Measurements from ENCODE around the gene DUSP6. TPM values are rescaled to one million over a fixed set of nuclear protein-coding genes. Genes with fewer than 3 reads are reported as not detected.

Gene DUSP6
- total and polyA plus RNA-seq, 2 donors (not counting 1 experiment from before 2014, with no cell fraction given), result 3.2 to 42.2 TPM

DNA sequence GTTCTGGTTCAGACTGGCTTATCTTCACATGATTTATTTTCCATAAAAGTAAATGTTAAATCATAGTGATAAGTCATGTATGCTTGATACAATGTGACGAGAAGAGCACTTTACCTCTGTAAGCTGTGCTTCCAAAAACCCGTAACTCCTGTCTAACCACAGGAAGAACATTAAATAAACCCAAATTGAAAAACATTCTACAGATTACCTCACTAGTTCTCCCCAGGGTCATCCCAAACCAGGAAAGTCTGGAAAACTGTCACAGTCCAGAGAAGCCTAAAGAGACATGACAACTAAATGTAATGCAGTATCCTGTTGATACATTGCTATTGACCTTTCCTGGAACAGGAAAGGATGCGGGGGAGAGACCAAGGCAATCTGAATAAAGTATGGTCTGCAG, 32.5 kb upstream of the DUSP6 start:
- no peak overlapping the region for H3K9ac ChIP-seq (ENCODE audit: low read length)
- H4K20me1 ChIP-seq (ENCODE audit: control insufficient read depth, insufficient read depth, low read length, poor library complexity, severe bottlenecking), result no peaks in the 10 kb centered on the region
- no peak for DNase-seq
- no peaks in the 10 kb centered on the region for H3K27me3 ChIP-seq (replicated peaks in 1 of 4; ENCODE audit: control extremely low read depth in 1 of 4, control insufficient read depth in 3 of 4, insufficient read depth in 4 of 4, low read length in 3 of 4)
- TF ChIP-seq EZH2 (IDR thresholded peaks at IDR 0.05; ENCODE audit: borderline replicate concordance, insufficient read depth, low read depth, low read length, poor library complexity, severe bottlenecking), result no peak
- TF ChIP-seq CTCF (IDR thresholded peaks at IDR 0.05), result no peak
- H3K36me3 ChIP-seq (replicated peaks in 1 of 2; ENCODE audit: control extremely low read depth in 1 of 2, control insufficient read depth in 1 of 2, extremely low read depth in 1 of 2, insufficient read depth in 2 of 2, low read length in 1 of 2), result no peaks in the 10 kb centered on the region
- H2AFZ ChIP-seq (ENCODE audit: insufficient read depth, low read depth, low read length, poor library complexity, severe bottlenecking), result no peak overlapping the region
- intact Hi-C loops (cut with micrococcal nuclease), result no loop called here
- H3K4me2 ChIP-seq (replicated peaks; ENCODE audit: low read depth, low read length, poor library complexity, severe bottlenecking), result no peak overlapping the region
- peaks cover 2% of the 10 kb centered on the region in 2 donors for H3K4me1 ChIP-seq (ENCODE audit: control insufficient read depth in 2 of 2, insufficient read depth in 2 of 2, low read length in 2 of 2)
- ChIA-PET CTCF (no interaction called here), POLR2A (no interaction called here)
- H3K27ac Mint-ChIP-seq, result no peak overlapping the region
- H3K4me3 ChIP-seq (ENCODE audit: control extremely low read depth in 1 of 5, extremely low read depth in 1 of 5, insufficient read depth in 1 of 5, low read depth in 2 of 5, low read length in 4 of 5), result no peak overlapping the region
- no peaks in the 10 kb centered on the region for H3K9me3 Mint-ChIP-seq (ENCODE audit: insufficient read depth)
- no CpG with 5 or more reads among the region's 3 CpGs for WGBS (ENCODE audit: insufficient coverage)
- peaks cover 2% of the 10 kb centered on the region for H3K4me1 Mint-ChIP-seq
- ATAC-seq (ENCODE audit: low read depth), result no peak
- H3K27ac ChIP-seq (ENCODE audit: low read length in 2 of 2), result no peak overlapping the region
- no peaks in the 10 kb centered on the region for H3K27me3 Mint-ChIP-seq
- H3K79me2 ChIP-seq (ENCODE audit: control insufficient read depth, insufficient read depth, low read length), result no peaks in the 10 kb centered on the region
- H3K9me3 ChIP-seq (ENCODE audit: control extremely low read depth in 1 of 3, control insufficient read depth in 2 of 3, insufficient read depth in 1 of 3, low read length in 2 of 3), result no peaks in the 10 kb centered on the region
- H3K4me3 Mint-ChIP-seq, result no peak overlapping the region

GRCh38 chr12:89384050-89384758, 31.9 kb upstream of the DUSP6 start:
- H3K4me3 Mint-ChIP-seq, result no peak overlapping the region
- ChIA-PET POLR2A (no interaction called here), CTCF (no interaction called here)
- no peaks in the 10 kb centered on the region for H3K4me1 ChIP-seq (ENCODE audit: control insufficient read depth in 2 of 2, insufficient read depth in 2 of 2, low read length in 2 of 2)
- no peaks in the 10 kb centered on the region for H3K4me1 Mint-ChIP-seq
- 35% methylated on average over 3 of the region's 8 CpGs for WGBS (ENCODE audit: insufficient coverage)
- no peak overlapping the region for H3K4me2 ChIP-seq (replicated peaks; ENCODE audit: low read depth, low read length, poor library complexity, severe bottlenecking)
- H3K79me2 ChIP-seq (ENCODE audit: control insufficient read depth, insufficient read depth, low read length), result no peaks in the 10 kb centered on the region
- DNase-seq (no peak), ATAC-seq (ENCODE audit: low read depth) (no peak)
- H3K27me3 ChIP-seq (replicated peaks in 1 of 4; ENCODE audit: control extremely low read depth in 1 of 4, control insufficient read depth in 3 of 4, insufficient read depth in 4 of 4, low read length in 3 of 4), result no peaks in the 10 kb centered on the region
- no peak overlapping the region for H3K27ac Mint-ChIP-seq
- no peak overlapping the region for H3K27ac ChIP-seq (ENCODE audit: low read length in 2 of 2)
- no peak for TF ChIP-seq CTCF (IDR thresholded peaks at IDR 0.05)
- no peak overlapping the region for H2AFZ ChIP-seq (ENCODE audit: insufficient read depth, low read depth, low read length, poor library complexity, severe bottlenecking)
- no peaks in the 10 kb centered on the region for H3K27me3 Mint-ChIP-seq
- H3K9ac ChIP-seq (ENCODE audit: low read length), result no peak overlapping the region
- no peaks in the 10 kb centered on the region for H3K9me3 ChIP-seq (ENCODE audit: control extremely low read depth in 1 of 3, control insufficient read depth in 2 of 3, insufficient read depth in 1 of 3, low read length in 2 of 3)
- no peaks in the 10 kb centered on the region for H3K36me3 ChIP-seq (replicated peaks in 1 of 2; ENCODE audit: control extremely low read depth in 1 of 2, control insufficient read depth in 1 of 2, extremely low read depth in 1 of 2, insufficient read depth in 2 of 2, low read length in 1 of 2)
- intact Hi-C loops (cut with micrococcal nuclease), result no loop called here
- H3K4me3 ChIP-seq (ENCODE audit: control extremely low read depth in 1 of 5, extremely low read depth in 1 of 5, insufficient read depth in 1 of 5, low read depth in 2 of 5, low read length in 4 of 5), result no peak overlapping the region
- H3K9me3 Mint-ChIP-seq (ENCODE audit: insufficient read depth), result no peaks in the 10 kb centered on the region
- no peaks in the 10 kb centered on the region for H4K20me1 ChIP-seq (ENCODE audit: control insufficient read depth, insufficient read depth, low read length, poor library complexity, severe bottlenecking)
